HG02938 (cell line): Measurements from ENCODE around the gene SYT9.

Experiments
- ATAC-seq: cut with Tn5 transposase; IDR thresholded peaks from one replicate; pipeline ENCODE4 v1.9.1; 2021; ENCODE audit warnings: mild to moderate bottlenecking, moderate library complexity; ENCODE audit not compliant: unreplicated experiment

The SYT9 gene

DNA sequence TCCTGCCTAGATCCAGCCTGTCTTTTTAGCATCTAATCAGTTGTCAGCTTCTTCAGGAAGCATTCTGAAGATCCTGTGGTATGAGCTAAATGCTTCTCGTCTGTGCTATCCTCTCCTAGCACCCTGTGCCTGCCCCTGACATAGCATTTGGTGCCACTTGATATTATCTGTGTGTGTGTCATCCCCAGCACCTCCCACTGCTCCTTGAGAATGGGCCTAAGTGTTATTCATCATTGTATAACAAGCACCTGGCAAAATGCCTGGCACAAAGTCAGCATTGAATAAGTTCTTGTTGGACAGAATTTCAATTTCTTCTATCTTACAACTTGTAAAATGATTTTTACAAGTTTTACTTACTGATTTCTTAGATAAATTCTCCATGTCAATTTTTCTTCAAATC, 205.5 kb downstream of the SYT9 start:
- no peak for ATAC-seq

DNA sequence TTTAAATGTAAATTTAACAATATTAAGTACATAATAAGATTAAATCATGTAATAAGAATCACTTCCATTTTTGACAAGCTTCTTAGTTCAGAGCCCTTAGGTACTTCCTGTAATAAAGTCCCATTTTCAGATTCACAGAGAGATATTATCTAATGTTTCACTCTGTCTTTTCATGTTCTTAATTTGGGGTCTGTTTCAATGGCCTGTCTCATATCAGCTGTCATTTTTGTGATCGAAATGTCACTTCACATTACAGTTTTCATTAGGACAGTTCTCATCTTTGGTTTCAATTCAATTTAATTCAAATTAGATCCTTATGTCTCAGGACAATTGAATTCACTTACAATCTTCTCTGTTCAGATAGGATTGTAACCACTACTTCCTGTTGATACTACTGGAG, 211.0 kb downstream of the SYT9 start:
- ATAC-seq: no peak

DNA sequence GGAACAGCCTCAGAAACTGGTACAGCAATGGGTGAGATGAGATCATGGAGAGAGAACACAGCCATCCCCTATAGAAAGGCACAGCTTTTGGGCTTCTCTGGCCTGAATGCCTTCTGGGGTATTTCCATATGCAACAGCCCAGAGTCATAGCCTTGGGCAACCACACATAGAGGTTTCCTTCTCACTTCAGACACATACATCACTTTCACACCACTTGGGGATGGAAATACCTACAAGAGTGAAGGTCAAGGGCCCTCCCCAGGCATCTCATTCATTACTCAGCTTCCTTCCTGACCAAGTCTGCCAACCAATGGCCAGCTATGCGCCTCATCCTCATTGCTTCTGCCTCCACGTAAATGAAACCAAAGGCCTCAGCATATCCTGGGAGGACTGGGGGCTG, 215.9 kb downstream of the SYT9 start:
- ATAC-seq: peak; percentile 63

DNA sequence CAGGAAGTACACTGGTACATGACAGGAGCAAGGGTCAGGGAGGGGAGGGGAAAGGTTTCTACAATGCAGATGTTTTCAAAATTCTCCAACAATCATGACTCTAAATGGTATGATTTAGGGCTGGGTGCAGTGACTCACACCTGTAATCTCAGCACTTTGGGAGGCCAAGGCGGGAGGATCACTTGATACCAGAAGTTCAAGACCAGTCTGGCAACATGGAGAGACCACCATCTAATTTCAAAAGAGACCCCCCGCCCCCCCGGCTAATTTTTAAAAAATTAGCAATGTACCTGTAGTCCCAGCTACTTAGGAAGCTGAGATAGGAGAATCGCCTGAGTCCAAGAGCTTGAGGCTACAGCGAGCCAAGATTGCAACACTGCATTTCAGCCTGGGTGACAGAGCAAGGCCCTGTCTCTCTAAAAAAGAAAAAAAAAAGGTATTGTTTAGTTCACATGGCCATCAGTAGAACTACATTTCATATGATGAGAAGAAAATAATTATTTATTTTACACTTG, 217.7 kb downstream of the SYT9 start:
- no peak for ATAC-seq

DNA sequence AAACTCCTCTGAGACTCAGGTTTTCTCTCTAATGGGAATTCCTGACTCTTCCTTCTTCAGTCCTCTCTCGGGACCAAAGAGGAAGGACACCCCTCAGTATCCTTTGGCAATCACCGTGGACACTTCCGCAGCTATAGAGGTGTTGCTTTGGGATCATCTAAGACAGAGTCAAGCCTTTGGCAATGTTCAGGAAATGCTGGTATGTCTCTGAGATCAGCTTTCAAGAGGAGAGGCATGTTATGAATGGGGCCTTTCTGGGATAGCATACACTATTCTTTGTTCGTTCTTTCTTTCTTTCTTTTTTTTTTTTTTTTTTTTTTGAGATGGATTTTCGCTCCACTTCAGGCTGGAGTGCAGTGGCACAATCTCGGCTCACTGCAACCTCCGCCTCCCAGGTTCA, 219.4 kb downstream of the SYT9 start:
- no peak for ATAC-seq

DNA sequence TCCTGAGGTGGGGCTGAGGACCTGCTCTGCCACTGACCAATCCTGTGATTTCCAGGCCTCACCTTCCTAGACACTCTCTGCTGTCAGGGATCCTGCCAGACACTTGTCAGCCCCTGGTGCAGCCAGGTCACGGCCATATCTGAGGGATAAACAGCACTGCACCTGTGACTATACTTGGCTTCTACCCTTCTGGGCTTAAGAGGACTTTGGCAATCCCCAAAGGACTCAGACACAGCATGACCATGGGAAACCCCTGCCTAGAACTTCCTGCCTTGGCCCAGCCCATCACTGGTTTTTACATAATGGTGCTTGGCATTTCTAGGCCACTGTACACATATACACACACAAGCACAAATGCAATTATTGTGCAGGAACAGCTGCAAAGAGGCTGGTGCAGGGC, 222.0 kb downstream of the SYT9 start:
- peak; percentile 86 for ATAC-seq

DNA sequence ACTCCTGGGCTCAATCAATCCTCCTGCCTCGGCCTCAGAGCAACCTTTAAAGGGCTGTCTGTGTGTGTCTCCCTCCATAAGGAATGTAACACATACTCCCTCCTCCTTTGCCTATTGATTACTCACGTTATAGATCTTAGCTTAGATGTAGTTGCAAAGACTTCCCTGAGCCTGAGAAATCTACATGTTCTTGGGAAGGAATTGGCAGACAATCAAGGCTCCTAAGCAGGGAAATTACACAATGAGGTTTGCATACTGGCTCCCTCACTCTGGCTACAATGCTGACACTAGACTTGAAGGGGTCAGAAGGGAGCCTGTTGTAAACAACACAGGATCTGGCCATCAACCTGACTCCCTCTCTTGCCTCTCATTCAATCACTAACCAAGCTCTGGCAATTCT, 228.4 kb downstream of the SYT9 start:
- ATAC-seq: no peak

DNA sequence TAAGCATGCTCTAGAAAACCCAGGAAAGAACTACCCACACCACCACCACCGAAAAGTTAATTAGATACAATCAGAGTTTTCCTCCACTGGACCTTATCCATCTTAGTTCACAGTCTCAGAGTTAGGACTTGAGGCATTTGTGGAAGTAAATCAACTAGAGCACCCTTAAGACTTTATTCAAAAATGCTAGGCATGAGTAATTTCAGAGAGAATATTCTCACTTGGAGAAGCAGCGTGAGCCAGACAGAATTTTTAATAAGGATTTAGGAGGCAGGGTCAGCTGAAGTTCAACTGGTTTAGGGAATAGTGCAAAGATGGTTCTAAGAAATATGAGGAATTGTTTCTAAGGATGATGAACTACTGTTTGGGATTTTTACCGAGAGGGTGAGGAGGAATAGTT, 232.4 kb downstream of the SYT9 start:
- no peak for ATAC-seq

DNA sequence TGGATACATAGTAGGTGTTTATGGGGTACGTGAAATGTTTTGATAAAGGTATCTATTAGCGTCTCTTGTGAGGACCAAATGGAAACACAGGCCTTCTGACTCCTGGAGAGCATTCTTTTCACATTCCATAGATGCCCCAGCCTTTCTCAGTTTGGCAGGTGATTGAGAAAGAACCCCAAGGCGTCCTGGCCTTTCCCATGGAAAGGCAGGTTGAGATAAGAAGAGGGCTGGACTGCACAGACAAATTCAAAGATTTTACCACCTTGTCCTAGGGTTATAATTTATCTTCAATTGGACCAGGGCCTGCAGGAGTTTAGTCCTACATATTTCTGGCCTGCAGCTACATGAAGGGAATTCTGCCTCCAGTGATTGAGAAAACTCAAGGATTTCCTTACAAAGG, 232.9 kb downstream of the SYT9 start:
- ATAC-seq: no peak

DNA sequence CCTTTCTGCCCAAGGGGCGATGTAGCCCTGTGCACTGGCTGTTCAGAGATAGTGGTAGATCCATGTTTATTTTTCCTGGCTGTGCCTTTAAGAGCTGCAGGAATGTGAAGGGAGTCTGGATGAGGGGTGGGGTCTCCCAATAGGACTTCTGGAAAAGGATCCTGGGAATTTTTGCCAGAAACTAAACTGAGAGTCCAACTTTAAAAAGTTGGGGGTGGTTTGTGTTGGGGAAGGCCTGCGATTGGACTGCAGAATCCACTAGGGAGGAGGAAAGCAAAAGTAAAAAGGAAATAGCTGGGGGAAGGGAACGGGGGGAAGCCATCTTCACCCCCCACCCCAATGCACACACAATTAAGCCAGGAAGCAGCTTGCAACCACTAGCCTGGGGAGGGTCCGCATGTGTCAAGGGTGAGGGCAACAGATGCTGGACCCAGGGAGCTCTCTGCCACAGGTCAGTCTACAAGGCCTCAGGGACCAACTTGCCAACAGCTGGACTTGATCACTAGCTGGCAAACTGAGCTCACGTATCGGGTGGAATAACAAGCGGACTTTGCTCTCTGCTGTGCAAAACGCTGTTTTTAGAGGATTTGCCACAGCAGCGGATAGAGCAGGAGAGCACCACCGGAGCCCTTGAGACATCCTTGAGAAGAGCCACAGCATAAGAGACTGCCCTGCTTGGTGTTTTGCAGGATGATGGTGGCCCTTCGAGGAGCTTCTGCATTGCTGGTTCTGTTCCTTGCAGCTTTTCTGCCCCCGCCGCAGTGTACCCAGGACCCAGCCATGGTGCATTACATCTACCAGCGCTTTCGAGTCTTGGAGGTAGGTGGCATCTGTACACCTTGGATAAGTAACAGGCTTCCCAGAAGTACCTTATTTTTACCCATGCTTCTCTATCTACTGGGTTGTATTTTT, 233.7 kb downstream of the SYT9 start, which contains the start of gene OLFML1:
Gene OLFML1 (plus strand): TSS at position 321 of the 912 bp plus-strand sequence. CDS start 370 bp downstream, at position 691.
- ATAC-seq: no peak

DNA sequence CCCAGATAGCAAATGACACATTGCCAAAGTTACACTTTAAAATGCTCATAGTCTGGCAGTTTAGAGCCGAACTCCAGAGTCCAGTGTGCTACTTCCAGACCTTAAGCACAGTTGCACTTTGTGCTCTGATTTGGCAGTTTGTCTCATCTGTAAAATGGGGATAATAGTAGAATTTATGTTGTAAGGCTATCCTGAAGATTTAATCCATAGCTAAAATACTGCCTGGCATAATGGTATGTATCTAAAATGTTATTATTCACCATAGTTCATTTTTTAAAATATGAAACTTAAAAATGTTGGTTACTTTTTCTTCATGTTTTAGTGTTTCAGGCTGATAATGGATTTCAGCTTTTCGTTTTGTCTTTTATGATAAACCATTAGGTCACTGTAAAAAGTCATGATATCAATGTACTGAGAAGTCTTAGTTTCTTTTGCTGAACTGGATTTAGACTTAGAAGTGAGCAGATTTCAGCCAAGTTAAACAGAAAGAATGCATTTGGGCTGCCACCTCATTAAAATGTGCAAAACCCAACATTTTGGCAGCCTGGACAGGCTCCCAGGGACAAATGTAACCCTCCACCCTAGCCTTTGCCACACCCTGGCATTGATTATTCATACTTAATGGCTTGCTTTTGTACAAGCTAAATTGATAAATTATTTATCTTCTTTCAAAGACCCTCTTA, 234.5 kb downstream of the SYT9 start:
- ATAC-seq: no peak

DNA sequence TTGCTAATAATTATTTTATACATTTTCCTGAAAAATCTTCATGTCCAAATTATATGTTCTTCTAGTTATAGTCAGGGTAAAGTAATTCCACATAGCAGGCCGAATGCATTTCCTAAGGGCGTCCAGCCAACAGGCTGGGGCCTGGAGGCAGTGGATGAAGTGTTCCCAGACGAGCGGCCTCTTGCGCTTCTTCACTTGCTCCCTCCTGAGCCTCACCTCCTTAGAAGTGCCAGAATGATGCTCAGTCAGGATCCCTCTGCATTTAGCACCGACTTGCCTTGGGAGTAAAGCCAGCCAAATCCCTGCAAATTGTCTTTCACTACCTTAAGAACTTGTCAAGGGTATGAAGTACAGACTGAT, 235.1 kb downstream of the SYT9 start:
- ATAC-seq: no peak

DNA sequence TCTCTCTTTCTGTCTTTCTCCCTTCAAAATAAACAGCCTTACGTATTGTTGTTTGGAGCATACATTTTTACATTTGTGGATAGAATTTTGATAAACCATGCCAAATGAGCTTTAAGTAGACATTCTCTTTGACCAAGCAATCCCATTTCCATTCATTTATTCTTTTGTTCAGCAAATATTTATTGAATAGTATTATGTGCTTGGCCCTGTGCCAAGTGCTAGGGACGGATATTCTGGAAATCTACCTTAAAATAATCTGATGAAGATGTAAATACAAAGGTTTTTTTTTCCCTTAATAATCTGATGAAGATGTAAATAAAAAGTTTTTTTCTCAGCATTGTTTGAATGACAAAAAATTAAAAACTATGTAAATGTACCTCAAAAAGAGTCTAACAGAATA, 235.7 kb downstream of the SYT9 start:
- no peak for ATAC-seq

DNA sequence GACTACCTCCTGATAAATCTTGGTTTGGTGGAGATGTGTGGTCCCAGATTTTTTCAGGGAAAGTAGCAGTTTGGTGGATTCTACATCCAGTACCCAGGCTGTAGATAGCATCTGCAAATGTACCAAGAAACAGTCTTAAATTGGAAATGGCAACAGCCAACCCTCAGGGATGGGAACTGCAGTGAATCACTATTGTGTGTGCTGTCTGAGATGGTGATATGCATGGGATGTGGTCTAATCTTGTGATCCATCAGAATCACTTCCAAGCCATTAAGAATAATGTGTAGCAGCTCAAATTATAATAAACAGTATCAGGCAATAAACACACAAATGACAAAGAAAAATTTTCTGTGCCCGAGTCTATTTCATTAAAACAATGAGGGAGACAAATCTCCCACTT, 237.0 kb downstream of the SYT9 start:
- ATAC-seq: no peak

DNA sequence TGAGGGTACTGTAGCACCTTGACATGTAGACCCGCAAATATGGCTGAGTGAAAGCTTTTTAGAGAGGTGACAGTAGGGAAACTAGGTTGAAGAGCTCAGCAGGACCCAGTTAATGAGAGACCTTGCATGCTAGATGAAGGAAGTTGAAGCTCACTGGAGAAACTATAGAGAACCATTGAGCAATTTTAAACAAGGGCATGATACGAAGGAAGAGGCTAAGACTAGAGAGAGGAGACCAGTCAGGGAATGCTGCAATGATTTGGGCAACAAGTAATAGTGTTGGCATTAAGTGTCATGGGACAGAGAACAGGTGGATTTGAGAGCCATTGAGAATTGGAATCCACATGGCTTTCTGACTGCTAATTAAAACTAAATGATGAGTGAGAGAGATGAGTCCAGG, 237.7 kb downstream of the SYT9 start:
- ATAC-seq: no peak

DNA sequence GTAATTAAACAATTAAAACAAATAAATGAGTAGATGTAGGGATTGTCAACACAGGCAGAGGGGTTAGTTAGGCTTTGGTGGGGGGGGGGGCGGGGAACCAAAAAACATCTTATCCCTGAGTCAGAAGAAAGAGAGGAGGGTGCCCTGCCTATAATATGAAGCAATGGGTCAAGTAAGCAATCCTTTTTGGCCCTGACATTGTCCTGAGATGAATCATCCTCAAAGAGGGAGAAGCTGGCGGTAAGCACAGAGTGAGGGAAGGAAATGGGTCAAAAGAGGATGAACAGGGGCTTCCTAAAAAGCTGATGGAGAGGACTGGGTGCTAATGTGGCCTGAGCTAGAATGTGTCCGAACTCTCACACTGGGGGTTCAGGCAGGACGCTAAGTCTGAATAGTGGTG, 238.3 kb downstream of the SYT9 start:
- no peak for ATAC-seq

DNA sequence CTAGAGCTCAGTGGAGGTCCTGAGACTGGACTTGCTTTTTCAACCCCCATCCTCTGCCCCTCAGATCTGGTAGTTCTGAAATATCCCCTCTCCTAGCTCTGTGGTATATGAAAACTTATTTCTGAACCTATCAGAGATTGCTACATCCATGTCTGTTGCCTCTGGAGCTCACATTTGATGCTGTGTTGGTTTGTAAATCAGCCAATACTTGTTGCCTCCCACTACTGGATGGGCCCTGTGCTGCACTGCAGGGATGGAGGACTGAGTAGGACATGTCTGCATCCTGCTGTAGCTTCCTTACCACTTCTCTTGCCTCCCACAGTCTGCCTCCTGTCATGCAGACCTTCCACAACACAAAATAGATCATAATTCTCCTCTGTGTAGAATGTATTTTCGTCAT, 238.8 kb downstream of the SYT9 start:
- ATAC-seq: no peak

DNA sequence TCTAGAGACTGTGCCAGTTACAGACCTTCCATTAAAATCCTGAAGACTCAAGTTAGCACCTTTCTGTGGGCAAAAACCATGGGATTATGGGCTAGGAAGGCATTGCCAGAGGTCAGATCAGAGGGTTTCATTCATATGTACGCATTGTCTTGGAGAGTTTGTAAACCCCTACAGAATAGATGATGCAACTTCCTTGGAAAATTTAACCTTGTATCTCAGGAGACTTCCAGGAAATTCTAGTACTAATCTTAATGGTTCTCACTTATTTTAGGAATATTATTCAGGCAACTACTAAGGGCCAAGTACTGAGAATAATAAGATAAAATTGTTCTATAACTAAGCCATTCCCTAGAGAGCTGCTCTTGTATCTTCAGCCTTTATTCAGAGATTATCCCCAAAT, 240.5 kb downstream of the SYT9 start:
- no peak for ATAC-seq

DNA sequence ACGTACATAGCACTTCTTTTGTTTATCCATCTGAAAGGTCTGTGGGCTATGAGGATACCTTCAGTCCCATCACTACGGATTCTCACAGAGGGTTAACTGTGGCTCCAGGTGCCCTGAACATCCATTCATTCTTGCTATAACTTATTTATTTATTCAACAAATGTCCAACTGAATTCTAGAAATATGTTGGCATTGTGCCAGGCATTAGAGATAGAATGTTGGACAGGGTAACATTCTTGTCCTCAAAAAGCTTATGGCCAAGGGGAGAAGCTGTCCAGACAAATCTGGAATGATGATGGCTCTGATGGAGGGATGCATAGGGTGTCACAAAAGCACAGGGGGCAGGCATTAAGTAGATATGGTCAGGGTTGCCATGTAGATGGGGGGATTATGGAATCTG, 242.0 kb downstream of the SYT9 start:
- no peak for ATAC-seq

DNA sequence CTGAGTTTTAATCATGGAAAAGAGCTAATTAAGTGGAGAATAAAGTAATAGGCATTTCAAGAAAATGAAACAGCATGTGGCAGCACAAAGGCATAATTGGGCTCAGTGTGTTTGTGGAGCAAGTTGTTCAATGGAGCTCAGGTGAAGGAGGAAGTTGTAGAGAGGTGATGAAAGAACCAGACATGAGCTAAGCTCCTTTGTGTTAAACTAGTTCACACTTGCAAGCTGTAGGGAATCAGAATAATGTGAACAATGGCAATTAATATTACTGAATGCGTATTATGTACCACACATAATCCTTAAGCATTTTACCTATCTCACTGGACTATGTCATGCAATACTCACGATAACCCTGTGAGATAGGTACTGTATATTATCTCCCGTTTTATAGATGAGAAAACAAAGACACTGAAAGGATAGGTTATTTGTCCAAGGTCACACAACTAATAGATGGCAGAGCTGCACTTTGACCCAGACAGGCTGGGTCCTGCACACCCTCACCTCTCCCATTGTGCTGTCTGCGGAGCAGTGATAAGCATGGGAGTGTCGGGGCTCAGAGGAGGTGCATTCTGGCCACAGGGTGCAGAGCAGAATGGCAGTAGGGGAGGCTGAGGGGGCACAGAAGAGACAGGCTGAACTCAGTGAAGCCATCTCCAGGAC, 242.5 kb downstream of the SYT9 start:
- ATAC-seq: no peak

DNA sequence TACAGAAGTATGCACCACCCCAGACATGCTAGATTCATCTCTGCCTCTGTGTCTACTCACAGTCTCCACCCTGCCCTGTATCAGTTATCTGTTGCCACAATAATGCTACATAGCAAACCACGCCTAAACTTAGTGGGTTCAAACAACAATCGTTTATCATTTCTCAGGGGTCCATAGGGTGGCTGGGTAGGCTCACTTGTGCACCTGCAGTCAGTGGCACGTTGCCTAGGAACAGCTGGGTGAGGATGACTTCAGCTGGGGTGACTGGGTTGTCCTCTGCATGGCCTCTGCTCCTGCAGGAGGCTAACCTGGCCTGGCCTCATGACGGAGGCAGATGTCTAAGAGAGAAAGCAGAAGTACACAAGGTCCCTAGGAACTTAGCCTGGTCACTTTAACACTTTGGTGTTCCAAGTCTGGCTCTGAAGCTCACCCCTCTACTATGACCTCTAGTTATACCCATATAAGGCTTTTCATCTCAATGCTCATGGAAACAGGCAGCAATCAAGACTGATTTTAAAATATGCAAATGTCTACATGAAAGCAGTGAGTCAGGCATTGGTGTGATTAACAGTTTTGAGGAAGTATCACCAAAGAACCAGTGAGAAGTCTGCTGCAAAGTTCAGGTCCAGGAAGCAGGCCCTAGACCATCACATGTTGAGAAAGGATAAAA, 244.3 kb downstream of the SYT9 start:
- peak; percentile 92 for ATAC-seq
